ENCODE measurements around the gene FAM47E.

- TF ChIP-seq CTCF (IDR thresholded peaks at IDR 0.05) = no peak
- no peak for TF ChIP-seq POLR2AphosphoS5 (IDR thresholded peaks at IDR 0.05; ENCODE audit: low read depth, low read length)
- no peak for TF ChIP-seq TCF7L2 (IDR thresholded peaks at IDR 0.05; ENCODE audit: low read depth, low read length)
Measured at GRCh38 chr4:76277667-76278066, 26.1 kb downstream of the FAM47E start.

Data from Panc1 (cell line).